K562 (cell line): ENCODE measurements around the gene SOX8. TPM values are rescaled to one million over a fixed set of nuclear protein-coding genes. Genes with fewer than 3 reads are reported as not detected.

Experiments used
- ATAC-seq: fragments of 200-7000 bp; cut with Tn5 transposase; 3 replicates; pipeline ENCODE4 v1.9.1; 2020; ENCODE audit warnings: moderate library complexity
- BruUV-seq: library from RNA; stranded (reverse); fragments of 400-500 nt; replicated peaks from 2 replicates; lab custom pipeline; 2021; lab: Mats Ljungman, UMichigan
- CTCF ChIA-PET: fragments of 300-600 bp; formaldehyde crosslinking; extraction: SDS; loops from one replicate; lab custom pipeline; 2021; ENCODE audit warnings: low intra/inter-chr PET ratio; lab: Yijun Ruan, JAX
- POLR2A ChIA-PET: fragments of 300-600, 350-650 bp; sonication (Branson Sonifier 250); formaldehyde crosslinking; extraction: SDS; loops from one replicate; lab custom pipeline; 2021; ENCODE audit warnings: antibody characterized with exemption, inconsistent platforms; lab: Yijun Ruan, JAX
- DNase-seq, 4 experiments: peaks; one replicate each; pipeline versions ENCODE4 v3.0.0 to v3.0.0-alpha.2; 2011 to 2018; ENCODE audit warnings: low spot score in 3 of 4, mixed read lengths in 3 of 4; ENCODE audit errors: extremely low read depth in 1 of 4
- FAIRE-seq: peaks from 2 replicates; lab custom pipeline; 2011; peaks lifted over from hg19 to GRCh38; lab: Jason Lieb, UNC
- H2AFZ ChIP-seq: 2 replicates; pipeline ENCODE4 v1.6.0; 2011; ENCODE audit warnings: low read depth, low read length, control low read depth, inconsistent platforms
- H3K27ac ChIP-seq: fragments of 200-600 bp; 3 replicates; pipeline ENCODE4 v1.8.0; 2011; ENCODE audit warnings: low read depth, mild to moderate bottlenecking, control low read depth, inconsistent platforms, low read length, moderate library complexity, mixed read lengths; ENCODE audit errors: extremely low read depth
- H3K27me3 ChIP-seq, 2 experiments: fragments of 300-600 bp in 1 of 2; 2 replicates in 1 of 2; 3 replicates in 1 of 2; pipeline versions ENCODE4 v1.6.0 to v1.8.0; 2011; ENCODE audit warnings: inconsistent platforms in 2 of 2, low read length in 2 of 2, mild to moderate bottlenecking in 1 of 2, mixed read lengths in 1 of 2, moderate library complexity in 1 of 2; ENCODE audit not compliant: control insufficient read depth in 2 of 2, insufficient read depth in 2 of 2
- H3K36me3 ChIP-seq: fragments of 300-600 bp; 3 replicates; pipeline ENCODE4 v1.8.0; 2011; ENCODE audit warnings: mild to moderate bottlenecking, low read length, inconsistent platforms; ENCODE audit not compliant: control insufficient read depth, insufficient read depth
- H3K4me1 ChIP-seq, 2 experiments: fragments of 200-600 bp in 1 of 2; replicated peaks in 1 of 2; 2 replicates in 1 of 2; 3 replicates in 1 of 2; pipeline versions ENCODE4 v1.5.1 to v1.8.0; 2011; ENCODE audit warnings: inconsistent platforms in 2 of 2, low read length in 2 of 2, mild to moderate bottlenecking in 1 of 2, mixed read lengths in 1 of 2, moderate library complexity in 1 of 2; ENCODE audit not compliant: control insufficient read depth in 2 of 2, insufficient read depth in 2 of 2
- H3K4me2 ChIP-seq: 2 replicates; pipeline ENCODE4 v1.6.1; 2011; ENCODE audit warnings: low read length, control low read depth, inconsistent platforms, mixed read lengths; ENCODE audit not compliant: insufficient read depth
- H3K4me3 ChIP-seq: fragments of 200-600 bp; sonication (generic), shearing (Covaris generic); 2 replicates; pipeline ENCODE4 v1.5.1; 2016; ENCODE audit warnings: control low read depth, inconsistent platforms
- H3K79me2 ChIP-seq: fragments of 200-600 bp; 3 replicates; pipeline ENCODE4 v1.8.0; 2011; ENCODE audit warnings: low read length, inconsistent platforms; ENCODE audit not compliant: control insufficient read depth, insufficient read depth
- H3K9ac ChIP-seq, 2 experiments: 2 replicates each; pipeline versions ENCODE4 v1.6.0 to v1.6.1; 2011; ENCODE audit warnings: low read depth in 2 of 2, low read length in 2 of 2, control low read depth in 1 of 2, inconsistent platforms in 1 of 2, mild to moderate bottlenecking in 1 of 2, mixed read lengths in 1 of 2; ENCODE audit not compliant: insufficient read depth in 1 of 2
- H3K9me1 ChIP-seq: one replicate; pipeline ENCODE4 v1.6.0; 2011; ENCODE audit warnings: inconsistent platforms, mild to moderate bottlenecking, low read length, moderate library complexity; ENCODE audit not compliant: control insufficient read depth, insufficient read depth
- H3K9me3 ChIP-seq: replicated peaks from 2 replicates; pipeline ENCODE4 v1.5.1; 2011; ENCODE audit warnings: low read depth, low read length, inconsistent platforms; ENCODE audit not compliant: control insufficient read depth, insufficient read depth
- H4K20me1 ChIP-seq: replicated peaks from 2 replicates; pipeline ENCODE4 v1.6.1; 2011; ENCODE audit warnings: low read length, inconsistent platforms, mixed read lengths; ENCODE audit not compliant: control insufficient read depth, insufficient read depth
- E2F1 ChIP-seq: sonication (generic); formaldehyde crosslinking; IDR thresholded peaks from 2 replicates; pipeline ENCODE4 v1.8.1; 2023; ENCODE audit warnings: mild to moderate bottlenecking, missing genetic modification reagents, moderate library complexity
- GATAD2B ChIP-seq: fragments of 450-650 bp; IDR thresholded peaks from 2 replicates; pipeline ENCODE4 v1.6.1; 2017; ENCODE audit warnings: mild to moderate bottlenecking, borderline replicate concordance
- HDAC1 ChIP-seq, 2 experiments: fragments of 450-650 bp; IDR thresholded peaks; 2 replicates each; pipeline ENCODE4 v1.6.1; 2016 to 2017; ENCODE audit warnings: inconsistent platforms in 1 of 2, mild to moderate bottlenecking in 1 of 2, moderate library complexity in 1 of 2
- KLF1 ChIP-seq: fragments of 450-650 bp; IDR thresholded peaks from 2 replicates; pipeline ENCODE4 v1.6.1; 2016; ENCODE audit warnings: missing genetic modification characterization, missing compliant biosample characterization
- NR3C1 ChIP-seq: sonication (generic); formaldehyde crosslinking; IDR thresholded peaks from 2 replicates; pipeline ENCODE4 v1.8.1; 2022; ENCODE audit warnings: missing genetic modification reagents
- ZKSCAN3 ChIP-seq: fragments of 250-450 bp; sonication (Bioruptor Pico); IDR thresholded peaks from 2 replicates; pipeline ENCODE4 v1.4.0; 2020
- ZNF12 ChIP-seq: sonication (generic); formaldehyde crosslinking; IDR thresholded peaks from 2 replicates; pipeline ENCODE4 v1.4.0; 2020; ENCODE audit warnings: mild to moderate bottlenecking, missing genetic modification reagents
- WGBS: fragments of 100-300 bp; shearing (Covaris generic); methylation state at CpG from one replicate; pipeline ENCODE4 v1.1.6; 2016; ENCODE audit warnings: low coverage, mixed read lengths; ENCODE audit not compliant: insufficient coverage; ENCODE audit errors: missing lambda C conversion rate; 5-methylcytosine and 5-hydroxymethylcytosine counted together
- in situ Hi-C: fragments of 300-500 bp; cut with MboI; formaldehyde crosslinking; loops from 4 replicates; pipeline ENCODE4 v1.15.0; 2018; ENCODE audit warnings: inconsistent platforms, mixed read lengths
- intact Hi-C: fragments of 100-400 bp; cut with micrococcal nuclease; formaldehyde crosslinking; loops from 2 replicates; pipeline ENCODE4 v1.14.2; 2022
- polyA plus RNA-seq, 8 experiments: library from polyadenylated mRNA; depleted of rRNA in 4 of 8; stranded (reverse) in 5 of 8; unstranded in 3 of 8; fragments of >200 nt; fragmentation: Nextera tagmentation in 2 of 8; fragmentation: Illumina TruSeq in 1 of 8; extraction: Ambion mirVana in 2 of 8; extraction: Trizol in 1 of 8; gene quantifications; 2 replicates each; pipeline versions ENCODE4 v1.2.1 to v1.2.3, GENCODE V29; 2011 to 2014; ENCODE audit warnings: inconsistent platforms in 1 of 8, missing spikeins in 1 of 8
- total RNA-seq, 7 experiments: library from RNA; depleted of rRNA in 6 of 7; stranded (reverse); fragments of >200 nt in 6 of 7; fragmentation: Illumina TruSeq in 2 of 7; extraction: Trizol in 2 of 7; gene quantifications; 2 replicates each; pipeline versions ENCODE4 v1.2.1 to v1.2.3, GENCODE V29; 2011 to 2021; ENCODE audit warnings: low replicate concordance in 1 of 7
- TF ChIP-seq, protein P1 (sequence below): fragments of 450-650 bp; formaldehyde crosslinking; IDR thresholded peaks from 2 replicates; pipeline ENCODE4 v1.4.0; 2022; ENCODE audit warnings: mild to moderate bottlenecking, moderate library complexity

The SOX8 gene
- total and polyA plus RNA-seq, 9 of the 15 experiments (the other 6 are each of a cell fraction or from before 2014, with no cell fraction given), result 0.07 to 0.15 (median 0.15) TPM; not detected in 6

DNA sequence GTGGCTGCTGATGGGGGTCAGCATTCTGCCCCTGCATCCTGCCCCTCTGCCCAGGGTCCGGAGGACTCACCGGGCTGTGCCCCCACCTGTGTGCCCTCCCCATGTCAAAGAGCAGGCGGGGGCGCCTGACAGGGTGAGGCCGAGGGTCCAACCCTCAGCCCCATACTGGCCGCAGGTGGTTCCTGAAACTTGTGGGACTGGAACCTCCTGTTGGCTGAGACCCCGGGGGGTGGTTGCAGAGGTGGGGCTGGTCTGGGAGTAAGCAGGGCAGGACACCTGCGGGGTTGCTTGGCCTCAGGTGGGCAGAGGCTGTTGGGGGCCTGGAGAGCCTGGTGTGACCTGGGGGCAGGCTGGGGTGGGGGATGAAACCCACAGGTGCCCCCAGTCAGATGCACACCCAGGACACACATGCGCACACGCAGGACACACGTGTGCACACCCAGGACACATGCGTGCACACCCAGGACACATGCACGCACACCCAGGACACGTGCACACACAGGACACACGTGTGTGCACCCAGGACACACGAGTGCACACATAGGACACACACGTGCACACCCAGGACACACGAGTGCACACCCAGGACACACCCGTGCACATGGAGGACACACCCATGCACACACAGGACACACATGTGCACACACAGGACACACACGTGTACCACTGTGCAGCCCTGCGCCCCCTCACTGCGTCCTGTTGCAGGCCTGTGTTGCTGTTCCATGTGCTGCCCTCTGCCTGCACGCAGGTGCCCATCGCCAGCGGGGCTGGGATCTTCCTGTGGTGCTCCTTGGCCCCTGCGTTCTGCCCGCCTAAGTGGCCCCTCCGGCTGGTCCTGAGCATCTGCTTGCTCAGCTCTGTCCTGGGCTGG is 31.4 kb downstream of the SOX8 start (continued):
- TF ChIP-seq, protein P1, sequence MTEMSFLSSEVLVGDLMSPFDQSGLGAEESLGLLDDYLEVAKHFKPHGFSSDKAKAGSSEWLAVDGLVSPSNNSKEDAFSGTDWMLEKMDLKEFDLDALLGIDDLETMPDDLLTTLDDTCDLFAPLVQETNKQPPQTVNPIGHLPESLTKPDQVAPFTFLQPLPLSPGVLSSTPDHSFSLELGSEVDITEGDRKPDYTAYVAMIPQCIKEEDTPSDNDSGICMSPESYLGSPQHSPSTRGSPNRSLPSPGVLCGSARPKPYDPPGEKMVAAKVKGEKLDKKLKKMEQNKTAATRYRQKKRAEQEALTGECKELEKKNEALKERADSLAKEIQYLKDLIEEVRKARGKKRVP (CRISPR knock-in tag), result no peak
- TF ChIP-seq NR3C1 (CRISPR knock-in tag) (no peak), E2F1 (CRISPR knock-in tag) (no peak)

DNA sequence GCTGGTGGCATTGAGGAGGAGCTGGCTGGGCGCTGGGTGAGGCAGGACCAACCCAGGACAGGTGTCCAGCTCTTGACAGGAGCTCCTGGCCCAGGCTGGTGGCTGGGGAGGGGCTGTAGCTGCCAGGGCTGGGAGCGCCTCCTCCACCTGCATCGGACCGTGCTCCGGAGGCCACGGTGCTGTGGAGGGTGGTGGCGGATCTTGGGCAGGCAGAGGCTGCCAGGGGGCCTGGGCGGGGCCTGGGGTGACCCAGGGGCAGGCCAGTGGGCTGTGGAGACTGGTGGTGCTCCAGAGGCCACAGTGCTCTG is 32.0 kb downstream of the SOX8 start:
- POLR2A ChIA-PET, result interaction anchor here (1.3 kb wide), 1 partner anchor 13 kb away, joined by 5 read pairs; no protein-coding TSS in a partner anchor
- Histone ChIP-seq H3K4me3 (no peak overlapping the region), H2AFZ (no peak overlapping the region), H3K27ac (no peak overlapping the region), H3K79me2 (no peaks in the 10 kb centered on the region), H3K9me1 (no peaks in the 10 kb centered on the region), H4K20me1 (peaks cover 16% of the 10 kb centered on the region; the same call in 1 of the 2 replicates), H3K27me3 (peaks cover 24 to 79% of the 10 kb centered on the region in 2 experiments; a peak in 4 of 5 replicates), H3K4me1 (peaks cover 0 to 15% of the 10 kb centered on the region in 2 experiments; a peak in 1 of 5 replicates), H3K9me3 (no peaks in the 10 kb centered on the region), H3K36me3 (no peaks in the 10 kb centered on the region), H3K9ac (no peak overlapping the region), H3K4me2 (no peak overlapping the region)
- intact Hi-C loops, result no loop called here
- in situ Hi-C loops, result no loop called here
- 4% methylated on average over 8 of the region's 8 CpGs for WGBS
- DNase-seq (no peak), FAIRE-seq (no peak), ATAC-seq (no peak)
- TF ChIP-seq ZKSCAN3, result no peak
- no peak for TF ChIP-seq HDAC1 (IDR thresholded peaks at IDR 0.05)
- no peak for TF ChIP-seq ZNF12
- TF ChIP-seq KLF1 (tag), result no peak
- no peak for TF ChIP-seq GATAD2B
- no TSS peak for BruUV-seq
- CTCF ChIA-PET, result no interaction called here
